Pericardium fibroblast (primary cell): ENCODE measurements around the gene IQGAP1. TPM values are rescaled to one million over a fixed set of nuclear protein-coding genes. Genes with fewer than 3 reads are reported as not detected.

ENCODE experiments used
- total RNA-seq: library from RNA; depleted of rRNA; stranded (reverse); fragments of >200 nt; gene quantifications from 2 replicates; pipeline ENCODE4 v1.2.3, GENCODE V29; 2015

The IQGAP1 gene
- total RNA-seq: 75.9 and 109 TPM in 2 replicates

DNA sequence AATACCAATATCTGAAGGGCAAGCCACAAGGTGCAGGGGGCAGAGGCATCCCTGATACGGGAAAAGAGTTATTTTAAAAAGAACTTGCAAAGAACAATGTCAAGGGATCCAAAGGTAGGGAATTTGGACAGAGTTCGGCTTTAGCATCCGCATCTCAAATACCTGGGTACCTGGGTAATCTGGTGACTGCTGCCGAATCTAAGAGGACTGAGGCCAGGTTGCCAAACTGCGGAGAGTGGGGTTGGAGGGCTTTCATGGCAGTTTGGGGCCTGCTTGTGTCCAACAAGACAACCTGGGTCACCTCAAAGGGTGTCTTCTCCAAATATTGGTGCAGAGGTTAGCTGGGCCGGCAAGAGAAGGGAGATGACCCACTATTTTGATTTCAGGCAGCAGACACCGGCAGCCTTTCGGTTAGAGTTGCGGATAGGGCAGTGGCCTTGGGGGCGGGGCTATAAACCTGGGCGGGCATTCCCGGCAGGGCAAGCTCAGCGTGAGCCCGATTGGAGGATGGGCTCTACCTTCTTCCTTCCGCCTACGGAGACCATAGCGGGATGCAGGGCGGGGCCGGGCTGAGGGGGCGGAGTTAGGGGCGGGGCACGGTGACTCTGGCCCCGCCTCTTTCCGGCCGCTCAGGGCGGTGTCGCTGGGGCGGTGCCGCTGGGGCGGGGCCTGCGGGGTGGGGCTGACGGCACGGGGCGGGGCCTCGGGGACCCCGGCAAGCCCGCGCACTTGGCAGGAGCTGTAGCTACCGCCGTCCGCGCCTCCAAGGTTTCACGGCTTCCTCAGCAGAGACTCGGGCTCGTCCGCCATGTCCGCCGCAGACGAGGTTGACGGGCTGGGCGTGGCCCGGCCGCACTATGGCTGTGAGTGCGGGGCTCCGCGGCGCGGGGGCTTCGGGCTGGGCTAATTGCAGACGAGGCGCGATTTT, at the start of gene IQGAP1:
Gene IQGAP1 (plus strand): TSS at position 709 of the 928 bp plus-strand sequence. CDS start 100 bp downstream, at position 809.

DNA sequence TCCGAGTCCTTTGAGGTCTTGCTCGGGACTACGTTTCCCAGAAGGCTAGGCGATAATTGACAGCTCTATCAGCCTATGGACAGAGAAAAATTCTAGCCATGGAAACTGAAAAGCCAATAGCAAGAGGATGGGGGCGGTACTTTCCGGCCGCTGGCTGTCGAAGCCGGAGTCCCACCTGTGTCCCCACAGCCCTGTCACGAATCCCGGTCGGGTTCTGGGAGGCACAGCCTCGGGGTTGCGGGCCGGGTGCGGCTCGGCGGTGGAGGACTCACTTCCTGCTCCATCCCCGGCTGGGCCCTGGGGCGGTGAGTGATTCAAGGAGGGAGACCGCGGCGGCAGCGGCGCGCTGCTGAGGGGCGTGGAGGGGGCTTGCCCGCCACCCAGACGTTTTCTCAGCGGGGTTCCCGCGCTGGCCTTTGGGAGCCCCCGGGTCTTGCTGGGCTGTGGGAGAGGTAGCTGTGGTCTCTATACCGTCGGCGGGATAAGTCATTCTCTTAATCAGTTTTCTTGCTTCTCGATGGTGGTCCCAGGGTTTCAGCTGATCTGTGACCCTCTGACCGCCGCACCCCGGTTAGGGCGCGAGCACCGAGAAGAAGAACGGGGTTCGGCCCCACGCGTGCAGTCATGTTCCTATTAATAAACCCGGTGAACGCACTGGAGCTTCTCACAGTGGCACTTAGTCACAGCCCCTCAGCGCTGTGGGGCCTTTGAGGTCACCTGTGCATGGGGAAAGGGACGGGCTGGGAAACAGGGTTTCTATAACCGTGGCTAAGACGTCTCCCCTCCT, 35.7 kb upstream of the IQGAP1 start, which contains the start of gene ZNF774:
Gene ZNF774 (plus strand): TSS at position 178 of the 787 bp plus-strand sequence. CDS start 2,377 bp downstream, outside the sequence.

DNA sequence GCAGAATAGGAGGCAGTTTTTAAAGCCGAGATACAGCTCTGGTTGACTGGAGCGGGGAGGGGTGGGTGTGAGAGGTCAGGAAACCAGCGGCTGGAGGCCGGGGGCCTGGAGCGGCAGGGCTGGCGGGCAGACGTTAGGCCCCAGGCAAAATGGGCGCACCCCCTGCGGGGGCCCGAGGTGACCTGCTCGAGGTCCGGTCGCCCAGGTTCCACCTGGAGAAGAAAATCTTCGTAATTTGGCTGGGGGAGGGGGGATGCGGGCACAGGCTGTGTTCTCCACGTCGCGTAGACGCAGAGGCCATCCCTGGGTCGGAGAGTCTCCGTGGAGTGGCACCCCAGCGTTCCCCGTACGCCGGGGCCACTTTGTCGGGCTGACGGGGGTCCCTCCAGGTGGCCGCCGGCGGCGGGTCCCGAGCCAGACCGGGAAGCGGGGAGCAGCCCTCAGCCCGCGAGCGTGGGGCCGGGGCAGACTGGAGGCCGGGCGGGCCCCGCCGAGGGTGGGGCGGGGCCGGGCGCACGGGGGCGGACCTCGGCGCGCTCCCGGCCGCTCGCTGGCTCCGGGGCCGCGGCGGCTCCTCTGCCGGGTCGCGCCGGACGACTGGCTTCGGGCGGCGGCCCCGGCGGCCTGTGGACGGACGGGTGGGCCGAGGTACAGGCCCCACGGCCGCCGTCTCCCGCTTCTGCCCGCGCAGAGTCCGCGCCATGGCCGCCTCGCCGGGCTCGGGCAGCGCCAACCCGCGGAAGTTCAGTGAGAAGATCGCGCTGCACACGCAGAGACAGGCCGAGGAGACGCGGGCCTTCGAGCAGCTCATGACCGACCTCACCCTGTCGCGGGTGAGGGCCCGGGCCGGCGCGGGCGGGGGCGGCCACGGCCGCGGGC, 141.6 kb downstream of the IQGAP1 start, which contains the start of gene CRTC3:
Gene CRTC3 (plus strand): TSS at position 553 of the 879 bp plus-strand sequence. CDS start 149 bp downstream, at position 702.

Other genes with a start within 250 kb of the IQGAP1 start
- gene SEMA4B, start 186.9 kb upstream of the IQGAP1 start, total RNA-seq: 8.2 and 10.3 TPM in 2 replicates
- gene CIB1, start 154.3 kb upstream of the IQGAP1 start, total RNA-seq: 26.6 and 26.7 TPM in 2 replicates
- 1.8 and 7.9 TPM in 2 replicates for gene GDPGP1, start 154.0 kb upstream of the IQGAP1 start, total RNA-seq
- 0.23 TPM in 1 of 2 replicates, not detected in the other for gene TTLL13, start 138.7 kb upstream of the IQGAP1 start, total RNA-seq
- gene NGRN, start 122.6 kb upstream of the IQGAP1 start, total RNA-seq: 66.9 and 68.1 TPM in 2 replicates
- 0.09 and 0.12 TPM in 2 replicates for gene ZNF774, start 36.0 kb upstream of the IQGAP1 start, total RNA-seq
- 21.8 and 25.8 TPM in 2 replicates for gene CRTC3, start 141.7 kb downstream of the IQGAP1 start, total RNA-seq